HG03565 (cell line): ENCODE results near the gene PIK3C2G.

Experiments used
- ATAC-seq: cut with Tn5 transposase; IDR thresholded peaks from one replicate; pipeline ENCODE4 v1.9.1; 2021; ENCODE audit warnings: mild to moderate bottlenecking, moderate library complexity; ENCODE audit not compliant: unreplicated experiment

The PIK3C2G gene

DNA sequence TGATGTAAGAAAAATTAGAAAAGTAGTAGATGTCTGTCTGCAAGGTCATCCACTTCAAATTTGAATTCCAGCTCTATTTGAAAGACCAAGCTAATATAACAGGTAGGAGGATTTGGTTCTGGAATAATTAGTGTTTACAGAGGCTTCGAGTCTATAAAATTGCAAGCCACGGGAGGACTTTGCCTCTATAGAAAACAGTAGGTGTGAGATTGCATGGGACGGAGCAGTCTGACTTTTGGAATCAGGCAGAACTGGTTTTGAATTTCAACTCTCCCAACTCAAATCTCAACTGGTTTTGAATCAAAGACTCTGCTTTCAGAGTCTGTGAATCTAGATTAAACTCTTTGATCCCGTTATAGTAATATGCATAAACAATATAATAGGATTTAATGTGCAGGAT is 82.4 kb downstream of the PIK3C2G start:
- ATAC-seq = no peak

DNA sequence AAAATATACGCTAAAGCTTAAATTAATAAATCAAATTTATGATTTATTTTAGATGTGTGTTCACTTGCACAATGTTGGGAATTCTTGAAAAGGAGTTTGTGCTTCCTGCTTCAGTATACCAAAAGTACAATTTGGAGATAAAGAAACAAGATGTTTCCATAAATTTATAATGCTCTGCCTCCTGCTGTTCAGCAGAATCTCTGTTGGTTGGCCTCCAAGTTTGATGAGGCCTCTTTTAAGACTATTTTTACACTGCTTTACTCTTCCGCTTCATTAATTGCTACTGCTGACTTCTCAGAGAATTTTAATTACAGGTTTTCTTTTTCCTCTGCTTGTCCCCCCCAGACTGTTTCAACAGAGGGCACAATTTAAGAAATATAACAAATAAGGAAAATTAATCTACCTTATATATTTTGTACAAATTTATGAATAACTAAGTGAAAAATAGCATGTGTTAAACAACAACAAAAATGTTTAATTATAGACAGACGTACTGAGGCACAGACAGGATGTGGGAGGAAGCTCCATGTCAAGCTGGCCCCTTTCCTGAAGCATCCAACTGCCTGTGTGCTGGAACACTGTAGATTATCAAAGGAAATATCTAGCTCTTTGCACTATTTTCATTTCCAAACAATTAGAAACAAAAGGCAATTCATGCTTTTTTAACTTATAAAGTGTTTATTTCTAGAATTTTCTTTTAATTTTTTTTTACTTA is 83.9 kb downstream of the PIK3C2G start:
- ATAC-seq = no peak

DNA sequence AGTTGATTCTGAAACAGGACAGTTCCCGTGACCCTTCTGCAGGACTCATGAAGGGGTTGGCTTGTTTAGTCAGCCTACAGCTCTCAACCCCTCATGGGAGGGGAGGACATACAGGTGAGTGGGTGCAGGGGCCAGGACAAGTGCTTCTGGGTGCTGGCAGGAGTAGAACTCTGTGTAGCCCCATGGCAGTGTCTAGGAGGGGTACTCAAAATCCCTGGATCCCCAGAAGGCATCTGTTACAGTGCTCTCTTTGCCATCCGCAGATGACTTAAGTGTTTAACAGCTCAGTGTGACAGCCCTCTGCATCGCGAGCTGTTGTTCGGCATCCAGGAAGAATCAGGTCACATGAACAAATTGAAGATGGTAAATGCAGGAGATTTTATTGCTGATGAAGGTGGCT is 91.0 kb downstream of the PIK3C2G start:
- no peak for ATAC-seq

DNA sequence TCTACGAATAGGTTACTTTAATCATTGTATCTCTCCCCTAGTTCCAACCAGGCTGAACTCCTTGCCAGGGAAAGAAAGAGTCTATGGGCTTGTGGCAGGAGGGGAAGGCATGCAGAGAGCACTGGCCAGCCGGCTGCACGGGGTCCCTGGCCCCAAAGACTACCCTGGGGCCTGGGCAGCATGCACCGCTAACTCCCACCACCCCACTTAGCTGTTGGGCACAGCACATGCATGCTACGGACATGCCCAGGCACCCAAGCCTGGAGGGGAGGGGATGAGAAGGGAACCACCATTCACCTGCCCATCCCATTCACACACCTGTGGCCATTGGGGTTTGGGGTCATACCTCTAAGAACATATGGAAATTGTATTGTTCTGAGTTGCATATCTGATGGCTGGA is 94.1 kb downstream of the PIK3C2G start:
- ATAC-seq = no peak

DNA sequence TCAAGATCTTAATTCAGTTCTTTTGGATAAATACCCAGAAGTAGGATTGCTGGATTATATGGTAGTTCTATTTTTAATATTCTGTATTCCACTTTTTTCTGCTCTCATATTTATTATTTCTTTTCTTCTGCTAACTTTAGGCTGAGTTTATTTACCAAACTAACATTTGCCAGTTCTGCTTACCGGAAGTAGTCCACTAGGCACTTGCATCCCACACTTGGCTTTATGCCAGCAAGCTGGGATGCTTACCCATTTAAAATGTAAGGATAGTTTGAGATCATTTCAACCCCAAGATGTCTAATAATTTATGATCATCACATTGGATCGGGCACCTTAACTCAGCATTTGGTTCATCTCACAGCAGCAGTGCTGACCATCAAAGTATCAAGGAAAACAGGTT is 96.8 kb downstream of the PIK3C2G start:
- no peak for ATAC-seq

DNA sequence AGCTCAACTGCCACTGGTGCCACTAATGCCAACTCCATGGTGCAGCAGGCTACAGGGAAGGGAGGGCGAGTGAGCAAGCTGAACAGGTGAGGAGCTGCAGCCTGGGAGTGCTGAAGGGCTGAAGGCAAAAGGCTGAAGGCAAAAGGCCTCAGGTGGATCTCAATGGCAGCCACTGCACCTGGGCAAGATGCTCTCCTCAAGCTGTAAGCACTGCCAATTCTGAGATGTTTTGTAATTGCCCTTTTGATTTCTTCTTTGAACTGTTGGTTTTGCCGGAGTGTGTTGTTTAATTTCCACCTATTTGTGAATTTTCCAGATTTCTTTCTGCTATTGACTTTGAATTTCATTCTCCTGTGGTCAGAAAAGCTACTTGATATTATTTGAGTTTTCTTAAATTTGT is 97.6 kb downstream of the PIK3C2G start:
- no peak for ATAC-seq

DNA sequence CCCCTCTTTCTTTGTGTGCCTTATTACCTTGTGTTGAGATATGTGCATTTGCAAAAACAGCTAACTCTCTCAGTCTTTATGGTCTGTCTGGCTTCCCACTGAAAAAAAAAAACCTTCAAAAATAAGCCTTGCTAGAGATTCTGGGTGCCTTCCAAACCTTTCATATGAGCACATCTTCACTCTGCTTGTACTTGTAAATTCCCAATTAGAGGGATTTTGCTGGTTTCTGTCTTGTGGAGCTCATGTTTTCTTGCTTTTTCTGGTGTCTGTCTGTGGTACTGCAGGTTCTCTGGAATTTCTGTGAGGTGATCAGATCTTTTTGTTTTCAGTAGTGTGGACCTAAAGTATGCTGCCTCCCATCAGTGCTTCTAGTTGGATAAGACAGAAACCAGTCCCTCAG is 100.1 kb downstream of the PIK3C2G start:
- ATAC-seq = no peak

DNA sequence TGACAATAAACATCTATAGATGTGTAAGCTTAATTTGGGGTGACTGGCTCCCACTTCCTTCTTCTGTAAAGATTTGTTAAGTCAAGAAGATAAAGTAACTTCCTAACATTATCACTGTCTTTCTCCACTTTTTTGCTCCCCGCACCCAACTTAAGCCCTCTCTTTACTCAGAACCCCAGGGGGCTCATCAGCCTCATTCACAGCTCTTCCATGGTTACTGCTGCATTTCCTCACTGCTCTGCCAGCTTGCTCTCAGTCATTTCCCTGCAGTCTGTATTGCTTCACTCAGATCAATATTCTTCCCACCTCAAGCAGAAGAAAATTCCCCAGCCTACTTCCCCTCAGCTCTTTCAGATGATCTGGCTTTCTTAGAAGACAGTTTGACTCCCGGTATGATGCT is 102.0 kb downstream of the PIK3C2G start:
- no peak for ATAC-seq

DNA sequence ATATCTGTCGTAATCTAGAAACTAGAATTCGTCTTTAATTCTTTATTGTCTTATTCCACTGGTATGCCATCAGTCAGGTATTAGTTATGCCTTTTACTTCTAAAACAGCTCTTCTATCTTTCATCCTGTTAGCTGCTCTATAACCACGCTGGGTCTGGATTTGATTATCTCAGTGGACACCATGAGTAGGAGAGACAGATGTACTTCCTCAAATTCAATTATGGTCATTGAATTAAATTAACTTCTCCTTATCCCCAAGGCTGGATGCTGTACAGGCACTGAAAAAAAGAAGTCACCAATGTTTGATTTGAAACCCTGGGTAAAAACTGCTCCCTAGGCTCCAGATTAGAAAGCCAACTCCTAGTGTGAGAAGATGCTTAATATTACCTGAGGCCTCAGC is 107.3 kb downstream of the PIK3C2G start:
- no peak for ATAC-seq

DNA sequence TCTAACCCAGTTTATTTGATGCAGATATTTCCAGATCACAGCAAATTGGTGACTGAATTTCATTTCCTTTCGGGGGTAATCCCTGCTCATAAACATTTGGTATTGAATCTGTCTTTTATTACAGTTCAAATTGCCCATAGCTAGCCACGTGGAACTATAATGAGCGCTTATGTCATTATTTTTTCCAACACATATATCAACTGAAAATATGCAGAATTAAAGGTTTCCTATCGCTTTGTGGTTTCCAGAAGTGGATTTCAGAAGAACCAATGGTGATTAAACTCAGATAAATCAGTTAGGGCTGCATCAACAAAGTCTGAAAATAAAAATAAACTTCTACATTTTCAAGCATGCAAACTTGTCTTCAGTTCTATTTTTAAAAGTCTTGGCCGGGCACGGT is 111.9 kb downstream of the PIK3C2G start:
- no peak for ATAC-seq

DNA sequence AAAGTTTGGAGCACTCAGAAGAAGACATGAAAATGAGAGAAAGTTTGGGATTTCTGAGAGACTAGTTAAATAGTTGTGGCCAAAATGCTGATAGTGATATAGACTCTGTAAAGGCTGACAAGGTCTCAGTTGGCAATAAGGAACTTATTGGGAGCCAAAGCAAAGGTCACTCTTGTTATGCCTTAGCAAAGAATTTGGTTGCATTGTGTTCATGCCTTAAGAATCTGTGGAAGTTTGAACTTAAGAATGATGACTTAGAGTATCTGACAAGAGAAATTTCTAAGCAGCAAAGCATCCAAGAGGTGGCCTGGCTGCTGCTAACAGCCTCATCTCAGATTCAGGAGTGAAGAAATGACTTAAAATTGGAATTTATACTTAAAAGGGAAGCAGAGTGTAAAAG is 113.8 kb downstream of the PIK3C2G start:
- ATAC-seq = no peak

DNA sequence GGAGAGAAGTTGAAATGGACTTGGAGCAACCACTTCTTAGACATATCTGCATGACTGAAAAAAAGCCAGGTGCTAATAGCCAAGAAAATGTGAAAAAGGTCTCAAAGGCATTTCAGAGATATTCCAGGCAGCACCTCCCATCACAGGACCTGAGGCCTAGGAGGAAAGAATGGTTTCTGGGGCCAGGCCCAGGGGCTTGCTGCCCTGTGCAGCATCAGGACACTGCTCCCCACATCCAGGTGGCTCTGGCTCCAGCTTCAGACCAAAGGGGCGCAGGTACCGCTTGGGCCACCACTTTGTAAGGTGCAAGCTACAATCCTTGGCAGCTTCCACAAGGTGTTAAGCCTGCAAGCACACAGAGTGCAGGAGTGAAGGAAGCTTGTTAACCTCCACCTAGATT is 114.3 kb downstream of the PIK3C2G start:
- ATAC-seq = no peak

DNA sequence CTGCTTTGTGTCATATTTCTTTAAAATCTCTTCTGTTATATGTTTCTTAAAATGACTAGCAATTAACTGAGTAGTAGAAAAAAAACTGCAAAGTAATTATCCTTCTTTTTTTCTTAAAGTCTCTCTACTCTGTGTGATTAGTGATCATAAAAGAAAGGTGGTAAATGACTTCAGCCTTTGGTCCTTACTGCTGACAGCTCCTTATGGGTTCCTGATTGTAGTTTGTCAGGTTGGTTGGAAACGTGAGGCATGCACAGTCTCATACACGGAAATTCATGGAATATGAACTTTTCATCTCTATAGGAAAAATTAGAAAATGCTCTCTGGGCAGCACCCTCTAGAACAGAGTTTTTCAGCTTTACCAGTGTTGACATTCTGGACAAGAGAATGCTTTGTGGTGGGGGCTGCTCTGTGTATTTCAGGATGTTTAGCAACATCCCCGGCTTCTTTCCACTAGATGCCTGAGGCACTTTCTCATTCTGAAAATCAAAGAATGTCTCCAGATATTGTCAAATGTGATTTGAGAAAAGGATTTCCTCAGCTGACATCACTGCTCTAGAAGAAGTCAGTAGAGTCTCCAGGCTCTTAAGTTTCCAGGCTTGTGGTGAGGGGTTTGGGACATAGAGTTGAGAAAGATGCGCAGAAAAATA is 121.0 kb downstream of the PIK3C2G start:
- no peak for ATAC-seq

DNA sequence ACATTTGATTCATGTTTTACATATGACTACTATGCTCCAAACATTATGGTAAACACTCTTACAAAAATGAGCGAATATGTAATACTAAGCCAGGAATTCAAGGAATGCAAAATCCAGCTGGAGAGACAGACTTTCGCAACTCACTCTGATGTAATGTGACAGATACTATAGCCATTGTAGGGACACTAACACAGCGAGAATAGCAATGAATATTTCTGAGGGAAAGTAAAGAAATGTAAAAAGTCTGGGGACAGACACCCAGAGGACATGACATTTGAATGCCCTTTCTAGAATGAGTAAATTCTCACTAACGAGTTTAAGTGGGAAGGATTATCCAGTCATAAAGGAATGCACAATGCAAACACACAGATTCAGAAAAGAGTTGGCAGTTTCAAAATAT is 121.9 kb downstream of the PIK3C2G start:
- ATAC-seq = no peak

DNA sequence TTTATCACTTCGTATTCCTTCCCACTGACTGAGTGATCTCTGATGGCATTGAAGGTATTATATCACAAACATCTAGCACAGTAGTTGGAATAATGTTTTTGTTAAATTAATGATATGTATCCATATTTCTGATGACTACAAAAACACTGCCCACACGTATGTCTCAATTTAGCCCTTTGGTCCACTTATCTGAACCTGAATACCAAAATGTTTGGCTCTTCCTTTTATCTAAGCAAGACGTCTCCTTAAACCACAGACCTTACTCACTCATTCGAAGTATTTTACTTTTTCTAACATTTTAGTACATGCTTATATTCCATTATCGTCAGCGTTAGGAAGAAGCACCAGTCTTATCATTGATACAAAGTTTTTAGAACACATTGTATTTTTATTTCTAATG is 126.4 kb downstream of the PIK3C2G start:
- ATAC-seq = no peak

DNA sequence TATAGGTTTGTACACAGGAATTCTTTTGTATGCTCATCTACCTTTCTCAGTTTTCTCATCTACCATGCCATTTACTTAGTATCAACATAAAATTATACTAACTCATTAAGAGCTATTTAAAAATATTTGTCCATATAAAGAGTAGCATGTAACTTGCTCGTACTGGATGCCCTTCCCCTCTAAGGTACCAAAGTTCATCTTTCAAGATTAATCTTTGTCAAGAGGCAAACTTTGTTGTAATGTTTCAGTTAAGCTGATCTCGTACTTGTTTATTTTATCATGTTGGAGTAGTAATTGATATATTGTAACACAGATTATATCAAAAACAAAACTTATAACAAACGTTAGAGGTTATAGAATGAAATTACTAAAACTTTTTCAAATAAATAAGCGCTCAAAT is 128.5 kb downstream of the PIK3C2G start:
- ATAC-seq = no peak

DNA sequence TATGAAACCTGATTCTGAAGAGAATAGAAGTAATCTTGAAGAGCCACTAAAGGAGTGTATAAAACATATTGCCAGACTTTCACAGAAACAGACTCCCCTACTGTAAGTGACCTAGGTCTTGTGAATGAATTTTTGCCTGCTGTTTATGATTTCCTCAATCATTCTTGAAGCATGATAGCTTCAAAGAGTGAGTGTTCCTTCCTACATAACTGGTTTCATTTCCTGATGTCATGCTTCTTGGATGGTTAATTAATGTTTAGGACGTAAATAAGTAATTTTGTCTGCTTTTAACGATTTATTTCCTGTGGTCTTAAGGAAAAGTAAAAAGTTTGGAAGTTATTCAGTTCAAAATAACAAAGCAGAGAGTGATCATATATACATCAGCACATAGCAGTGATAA is 129.8 kb downstream of the PIK3C2G start:
- no peak for ATAC-seq

DNA sequence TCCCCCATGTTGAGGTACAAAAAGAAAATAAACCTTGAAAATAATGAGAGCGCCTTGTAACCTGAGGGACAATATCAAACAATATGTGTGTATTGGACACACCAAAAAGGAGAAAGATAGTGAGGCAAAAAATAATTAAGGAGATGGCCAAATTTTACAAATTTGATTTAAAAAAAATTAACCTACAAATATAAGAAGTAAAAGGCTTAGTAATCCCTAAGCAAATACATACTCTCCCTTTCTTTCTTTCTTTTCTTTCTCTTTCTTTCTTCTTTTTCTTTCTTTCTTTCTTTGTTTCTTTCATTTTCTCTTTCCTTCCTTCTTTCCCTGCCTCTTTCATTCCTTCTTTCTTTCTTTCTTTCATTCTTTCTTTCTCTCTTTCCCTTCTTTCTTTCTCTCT is 133.4 kb downstream of the PIK3C2G start:
- no peak for ATAC-seq

DNA sequence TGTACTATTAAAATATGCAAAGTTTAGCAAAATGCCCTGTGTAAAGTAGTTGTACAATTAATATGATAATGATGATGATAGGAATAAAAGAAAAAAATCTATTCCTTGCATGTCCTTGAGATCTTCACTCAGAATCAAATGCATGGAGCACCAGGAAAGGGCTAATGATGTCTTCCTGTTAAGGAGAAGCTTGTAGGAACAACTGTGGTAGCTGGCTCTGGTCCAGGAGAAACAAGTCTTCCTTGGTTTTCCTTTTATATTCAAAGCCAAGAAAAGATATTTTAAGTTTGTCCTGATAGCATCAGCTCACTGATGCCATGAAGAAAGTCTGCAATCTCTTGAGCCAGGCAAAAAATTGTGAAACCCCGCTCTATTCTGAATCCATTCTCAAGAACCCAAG is 138.9 kb downstream of the PIK3C2G start:
- ATAC-seq = no peak

DNA sequence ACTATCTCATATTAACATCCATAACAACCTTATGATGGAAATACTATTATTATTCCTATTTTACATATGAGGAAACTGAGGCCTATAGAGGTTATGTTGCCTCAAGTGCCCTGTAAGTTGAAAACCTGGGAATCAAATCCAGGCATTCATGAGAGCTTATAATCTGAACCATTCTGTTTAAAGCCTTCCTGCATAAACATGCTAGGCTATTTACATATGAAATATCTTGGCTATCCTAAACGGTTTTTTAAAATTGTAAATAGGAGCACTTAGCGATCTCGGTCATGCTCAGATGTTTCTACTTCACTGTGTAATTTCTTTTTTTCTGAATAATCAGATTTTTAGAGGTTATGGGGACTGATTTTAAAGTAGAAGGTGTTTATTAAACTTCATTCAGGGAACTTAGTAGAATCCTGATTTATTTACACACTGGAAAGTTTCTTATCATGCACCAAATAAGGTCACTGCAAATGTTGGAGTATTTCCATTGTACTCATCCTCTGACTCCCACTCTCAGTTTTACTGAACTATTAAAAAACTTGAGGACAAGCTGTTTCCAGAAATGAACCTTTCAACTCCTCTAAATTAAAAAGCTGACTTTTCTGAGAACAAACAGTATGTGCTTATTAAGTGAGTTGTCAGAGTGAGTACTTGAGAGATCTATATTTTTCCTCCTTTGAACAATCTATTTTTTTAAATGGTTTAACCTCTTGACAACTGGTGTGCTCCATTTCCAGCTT is 141.7 kb downstream of the PIK3C2G start:
- ATAC-seq = no peak

DNA sequence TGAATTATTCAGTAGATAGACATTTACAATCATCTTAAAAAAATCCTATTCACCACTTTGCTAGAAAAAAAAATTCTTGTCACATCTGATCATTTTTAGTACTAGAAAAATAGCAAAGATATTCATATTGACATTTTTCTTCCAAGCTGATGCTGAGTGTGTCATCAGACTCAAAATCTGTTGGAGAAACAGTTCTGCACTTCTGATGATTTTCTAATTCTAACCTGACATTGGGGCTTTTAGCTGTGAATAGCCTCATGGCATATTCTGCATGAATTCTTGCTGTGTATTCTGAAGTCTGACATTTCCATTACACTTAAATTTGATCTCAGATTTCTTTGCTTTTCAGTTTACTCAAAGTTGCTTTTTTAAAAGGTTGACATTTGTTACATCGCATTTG is 150.1 kb downstream of the PIK3C2G start:
- no peak for ATAC-seq

DNA sequence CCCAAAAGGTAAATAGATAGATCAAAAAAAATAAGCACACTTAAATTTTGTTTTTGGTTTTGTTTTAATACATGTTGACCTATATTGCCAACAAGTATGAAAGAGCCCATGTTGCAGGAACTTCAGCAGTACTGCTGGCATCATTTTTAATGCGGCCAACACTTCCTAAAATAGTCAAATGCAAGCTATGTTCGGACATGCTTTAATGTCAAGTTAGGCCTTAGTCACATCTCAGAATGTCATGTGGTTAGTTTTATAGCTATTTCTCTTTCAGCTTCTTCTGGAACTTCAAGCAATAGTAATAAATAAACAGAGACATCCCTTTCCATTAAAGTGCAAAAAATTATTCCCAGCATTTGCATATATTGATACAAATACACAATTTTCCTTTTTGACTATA is 153.4 kb downstream of the PIK3C2G start:
- no peak for ATAC-seq
